Aorta (tissue), 5 donors: ENCODE results near the gene PLBD2. TPM values are rescaled to one million over a fixed set of nuclear protein-coding genes. Genes with fewer than 3 reads are reported as not detected.
A peak's percentile ranks its signal among the peaks of the same experiment; 100 is the strongest.

ENCODE experiments used
- ATAC-seq: fragments of 200-7000 bp; cut with Tn5 transposase; one replicate; pipeline ENCODE4 v1.9.1; 2022; ENCODE audit warnings: moderate library complexity; ENCODE audit not compliant: low FRiP score
- DNase-seq, 2 donors: peaks; one replicate each; pipeline ENCODE4 v3.0.0-alpha.2; 2020
- H3K27ac ChIP-seq, 2 donors: one replicate each; pipeline ENCODE4 v1.5.1; 2013; ENCODE audit warnings: low read length in 2 of 2, mild to moderate bottlenecking in 2 of 2, moderate library complexity in 2 of 2, control low read depth in 1 of 2, inconsistent platforms in 1 of 2, low read depth in 1 of 2
- H3K27me3 ChIP-seq, 2 donors: one replicate each; pipeline ENCODE4 v1.6.1; 2013; ENCODE audit warnings: control low read depth in 1 of 2, low read length in 1 of 2, mild to moderate bottlenecking in 1 of 2, moderate library complexity in 1 of 2; ENCODE audit not compliant: insufficient read depth in 2 of 2, control insufficient read depth in 1 of 2
- H3K36me3 ChIP-seq, 2 donors: one replicate each; pipeline ENCODE4 v1.6.1; 2013; ENCODE audit warnings: control low read depth in 1 of 2, low read length in 1 of 2, mild to moderate bottlenecking in 1 of 2; ENCODE audit not compliant: insufficient read depth in 2 of 2, control insufficient read depth in 1 of 2
- H3K4me1 ChIP-seq, 2 donors: one replicate each; pipeline ENCODE4 v1.6.1; 2013; ENCODE audit warnings: low read length in 2 of 2, control low read depth in 1 of 2, mild to moderate bottlenecking in 1 of 2, moderate library complexity in 1 of 2; ENCODE audit not compliant: insufficient read depth in 2 of 2, control insufficient read depth in 1 of 2
- H3K4me3 ChIP-seq, 2 donors: one replicate each; pipeline ENCODE4 v1.5.1; 2013; ENCODE audit warnings: low read length in 2 of 2, control low read depth in 1 of 2, mild to moderate bottlenecking in 1 of 2
- H3K9me3 ChIP-seq: one replicate; pipeline ENCODE4 v1.6.1; 2013; ENCODE audit warnings: mild to moderate bottlenecking, low read length; ENCODE audit not compliant: control insufficient read depth
- WGBS, 2 donors: extraction: QIAGEN DNeasy Blood & Tissue Kit; methylation state at CpG; one replicate each; pipeline ENCODE4 v1.1.7; 2013; 5-methylcytosine and 5-hydroxymethylcytosine counted together
- intact Hi-C, 2 donors: fragments of 100-400 bp; cut with DNase I; formaldehyde crosslinking; loops; one replicate each; pipeline versions ENCODE4 v1.14.2 to v1.15.0; 2022
- polyA plus RNA-seq, 2 donors: library from polyadenylated mRNA; stranded (reverse); fragments of 200-250 nt; gene quantifications; one replicate each; pipeline ENCODE4 v1.2.3, GENCODE V29; 2013
- total RNA-seq, 2 donors: library from RNA; stranded (reverse); fragmentation: NEBNext Ultra II Directional; extraction: Animal tissue kit (Norgen Biotek cat#: 25700); gene quantifications; one replicate each; pipeline ENCODE4 v1.2.1, GENCODE V29; 2021
- donor health status: healthy with polysubstance abuse.
- donor health status: Bipolar disorder and iron deficiency.
- donor health status: DM: no; HTN: no; CAD: no.
- donor health status: DM: no; HTN: no; CAD: no.
- donor health status: DM: yes; HTN: yes; CAD: no.

PLBD2 gene
- total and polyA plus RNA-seq, 4 donors = 11.6 to 76.1 (median 46.1) TPM

DNA sequence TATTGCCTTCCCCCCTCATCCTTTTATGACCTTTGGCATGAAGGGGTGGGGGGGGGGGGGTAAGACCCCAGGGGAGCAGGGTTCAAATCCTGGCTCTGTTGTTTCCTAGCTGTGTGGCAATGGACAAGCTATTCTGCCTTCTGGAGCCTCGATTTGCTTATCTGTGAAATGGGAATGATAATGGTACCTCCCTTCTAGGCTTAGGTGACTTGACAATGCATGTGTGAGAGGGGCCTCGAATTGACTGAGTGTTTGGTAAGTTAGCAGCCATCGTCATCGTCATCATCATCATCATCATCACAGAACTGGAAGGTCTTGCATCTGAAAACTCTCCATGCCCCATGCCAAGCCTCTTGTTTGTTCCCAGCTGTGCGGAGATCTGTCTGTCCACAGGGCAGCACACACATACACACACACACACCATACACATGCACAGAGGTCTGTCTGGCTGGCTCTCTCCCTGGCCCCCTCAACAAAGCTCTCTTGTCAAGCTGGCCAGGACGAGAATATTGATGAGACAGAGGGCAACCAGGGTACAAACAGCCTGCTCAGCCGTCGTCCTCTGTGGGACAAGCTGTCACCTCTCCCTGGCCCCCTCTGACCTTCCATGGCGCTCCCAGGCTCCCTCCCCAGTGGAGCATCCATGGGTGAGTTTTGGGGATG is 51.2 kb downstream of the PLBD2 start:
- Histone ChIP-seq H3K9me3 (no peaks in the 10 kb centered on the region), H3K27me3 (no peaks in the 10 kb centered on the region), H3K4me1 (no peaks in the 10 kb centered on the region), H3K4me3 (no peak overlapping the region), H3K27ac (no peak overlapping the region), H3K36me3 (no peaks in the 10 kb centered on the region)
- ATAC-seq = no peak
- no peak for DNase-seq
- WGBS, 2 donors = 58 to 59% methylated on average over 9 of the region's 9 CpGs
- intact Hi-C loops = no loop called here

- no peaks in the 10 kb centered on the region for H3K36me3 ChIP-seq
- H3K9me3 ChIP-seq = no peaks in the 10 kb centered on the region
- H3K27me3 ChIP-seq = no peaks in the 10 kb centered on the region
- intact Hi-C loops = no loop called here
- H3K27ac ChIP-seq = no peak overlapping the region
- WGBS, 2 donors = 50 to 52% methylated on average over 10 to 11 of the region's 11 CpGs
- DNase-seq (no peak), ATAC-seq (no peak)
- no peaks in the 10 kb centered on the region for H3K4me1 ChIP-seq
- H3K4me3 ChIP-seq = no peak overlapping the region
Measured at GRCh38 chr12:113413488-113413939, 55.1 kb downstream of the PLBD2 start.

DNA sequence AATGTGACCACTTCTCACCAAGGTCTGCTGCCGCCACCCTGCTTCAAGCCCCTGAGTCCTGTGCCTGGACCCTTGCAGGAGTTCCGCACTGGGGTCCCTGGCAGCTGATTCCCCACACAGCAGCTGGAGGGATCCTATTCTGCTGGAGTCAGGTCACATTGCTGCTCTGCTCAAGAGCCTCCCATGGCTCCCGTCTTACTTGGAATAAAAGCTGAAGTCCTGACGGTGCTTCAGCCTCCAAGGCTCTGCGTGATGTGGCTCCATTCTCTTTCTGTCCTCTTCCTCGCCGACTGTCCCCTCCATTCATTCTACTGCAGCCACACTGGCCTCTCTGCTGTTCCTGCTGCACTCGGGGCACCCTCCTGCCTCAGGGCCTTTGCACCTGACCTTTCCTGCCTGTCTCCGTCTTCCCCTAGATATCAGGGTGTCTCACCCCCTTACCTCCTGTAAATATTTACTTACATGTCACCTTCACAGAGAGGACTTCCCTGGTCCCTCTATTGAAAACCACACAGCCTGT is 56.2 kb downstream of the PLBD2 start:
- intact Hi-C loops = no loop called here
- Histone ChIP-seq H3K27me3 (no peaks in the 10 kb centered on the region), H3K9me3 (no peaks in the 10 kb centered on the region), H3K4me3 (no peak overlapping the region), H3K36me3 (no peaks in the 10 kb centered on the region), H3K4me1 (no peaks in the 10 kb centered on the region), H3K27ac (no peak overlapping the region)
- ATAC-seq = no peak
- peak in 1 of 2 donors; percentile 59 for DNase-seq
- 84 to 85% methylated on average over 9 of the region's 9 CpGs for WGBS, 2 donors

- H3K9me3 ChIP-seq = no peaks in the 10 kb centered on the region
- no peak overlapping the region for H3K4me3 ChIP-seq
- no peaks in the 10 kb centered on the region for H3K27me3 ChIP-seq
- H3K36me3 ChIP-seq = no peaks in the 10 kb centered on the region
- 57 to 60% methylated on average over 6 of the region's 6 CpGs for WGBS, 2 donors
- no peak for ATAC-seq
- H3K27ac ChIP-seq = no peak overlapping the region
- intact Hi-C loops = no loop called here
- H3K4me1 ChIP-seq = no peaks in the 10 kb centered on the region
- peak; percentile 57 to 70 for DNase-seq
Measured at GRCh38 chr12:113416091-113416754, 57.8 kb downstream of the PLBD2 start.

GRCh38 chr12:113418213-113418879 is 60.0 kb downstream of the PLBD2 start:
- DNase-seq (peak; percentile 66 to 74), ATAC-seq (no peak)
- H3K9me3 ChIP-seq = no peaks in the 10 kb centered on the region
- 45 to 48% methylated on average over 13 of the region's 13 CpGs for WGBS, 2 donors
- H3K4me1 ChIP-seq = no peaks in the 10 kb centered on the region
- H3K36me3 ChIP-seq = no peaks in the 10 kb centered on the region
- no peaks in the 10 kb centered on the region for H3K27me3 ChIP-seq
- H3K4me3 ChIP-seq = no peak overlapping the region
- intact Hi-C loops = no loop called here
- no peak overlapping the region for H3K27ac ChIP-seq

DNA sequence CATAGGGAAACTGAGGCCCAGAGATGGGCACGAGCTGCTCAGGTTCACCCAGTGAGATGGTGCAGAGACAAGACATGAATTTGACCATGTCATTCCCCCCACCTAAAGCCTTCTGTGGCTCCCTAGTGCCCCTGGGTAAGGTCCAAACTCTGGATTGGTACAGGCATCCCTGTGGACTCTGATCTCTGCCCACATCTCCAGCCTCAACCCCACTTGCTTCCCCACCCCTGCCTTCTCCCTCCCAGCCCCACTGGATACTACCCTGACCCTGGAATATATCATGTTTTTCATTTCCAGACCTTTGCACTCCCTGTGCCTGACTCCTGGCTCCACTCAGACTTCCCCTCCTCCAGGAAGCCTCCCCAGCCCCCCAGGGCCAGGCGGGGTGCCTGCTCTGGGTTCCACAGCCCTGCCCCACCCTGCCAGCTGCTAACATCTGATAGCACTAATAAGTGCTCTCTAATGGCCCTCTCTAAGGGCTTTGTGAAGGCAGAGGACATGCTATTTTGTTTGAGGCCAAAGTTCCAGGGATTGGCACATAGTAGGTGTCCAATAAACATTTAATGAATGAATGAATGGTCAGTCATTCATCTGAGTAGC is 62.7 kb downstream of the PLBD2 start:
- ATAC-seq (no peak), DNase-seq (peak in 1 of 2 donors; percentile 27)
- Histone ChIP-seq H3K27ac (no peak overlapping the region), H3K4me3 (no peak overlapping the region), H3K36me3 (no peaks in the 10 kb centered on the region), H3K9me3 (no peaks in the 10 kb centered on the region), H3K27me3 (no peaks in the 10 kb centered on the region), H3K4me1 (no peaks in the 10 kb centered on the region)
- 73 to 74% methylated on average over 2 of the region's 2 CpGs for WGBS, 2 donors
- intact Hi-C loops = loop anchor here (5.0 to 10.0 kb wide), 3 partner anchors 106 to 224 kb away; no protein-coding TSS in a partner anchor

DNA sequence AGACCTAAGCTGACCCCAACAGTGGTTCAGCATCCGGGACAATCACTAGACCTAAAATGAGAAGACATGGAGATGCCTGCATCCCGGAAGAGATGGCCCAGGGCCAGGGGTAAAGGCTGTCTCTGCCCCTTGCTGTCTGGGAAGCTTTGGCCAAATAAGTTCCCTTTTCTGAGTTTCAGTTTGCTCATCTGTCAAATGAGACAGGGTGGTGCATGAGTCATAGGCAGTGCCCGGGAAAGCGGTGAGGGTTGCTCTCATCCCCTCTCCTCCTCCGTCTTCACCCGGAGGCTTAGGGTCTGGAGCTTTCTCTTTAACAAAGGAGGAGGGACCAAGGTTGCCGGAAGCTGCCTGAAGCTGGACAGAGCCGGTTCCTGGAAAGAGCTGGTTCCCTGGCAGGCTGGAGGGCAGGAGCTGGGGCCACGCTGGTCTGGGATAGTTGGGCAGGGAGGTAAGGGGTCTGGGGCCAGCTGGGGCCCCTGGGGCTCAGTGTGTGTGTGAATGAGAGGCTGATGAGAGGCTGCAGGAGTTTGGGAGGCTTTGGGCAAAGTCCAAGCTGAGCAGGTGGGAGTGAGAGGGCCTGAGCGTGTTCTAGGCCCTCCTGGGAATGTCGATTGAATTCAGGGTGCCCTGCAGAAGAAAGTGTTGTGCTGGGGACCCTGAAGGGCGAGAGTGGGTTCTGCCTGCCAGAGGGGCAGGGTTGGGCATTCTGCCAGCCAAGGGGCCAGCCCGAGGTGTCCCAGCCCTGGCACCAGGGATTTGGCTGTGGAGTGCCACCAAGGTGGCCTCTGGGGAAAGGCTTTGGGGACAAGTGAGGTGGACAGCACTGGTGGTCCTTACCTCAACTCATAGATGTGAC is 63.9 kb downstream of the PLBD2 start, which contains the start of gene SDSL:
TSS of gene SDSL (plus strand) at position 351 of the 856 bp plus-strand sequence. CDS start 5,603 bp downstream, outside the sequence.
- peak; percentile 75 for ATAC-seq
- intact Hi-C loops = loop anchor here (5.0 to 10.0 kb wide), 3 partner anchors 107 to 225 kb away; no protein-coding TSS in a partner anchor
- H3K36me3 ChIP-seq = no peaks in the 10 kb centered on the region
- peak; percentile 82 to 90 for DNase-seq
- 2% methylated on average over 11 to 13 of the region's 13 CpGs for WGBS, 2 donors
- H3K4me3 ChIP-seq = peak within 1 kb of the TSS; percentile 50 to 52
- no peaks in the 10 kb centered on the region for H3K27me3 ChIP-seq
- no peaks in the 10 kb centered on the region for H3K4me1 ChIP-seq
- H3K27ac ChIP-seq = no peak within 1 kb of the TSS
- H3K9me3 ChIP-seq = no peaks in the 10 kb centered on the region
